WTC11 (cell line): ENCODE results near the gene KBTBD12. TPM values are rescaled to one million over a fixed set of nuclear protein-coding genes. Genes with fewer than 3 reads are reported as not detected.

Experiments used
- ATAC-seq: fragments of 200-7000 bp; cut with Tn5 transposase; 2 replicates; pipeline ENCODE4 v1.10.0; 2021; ENCODE audit warnings: mild to moderate bottlenecking, moderate library complexity
- CTCF ChIA-PET: fragments of 300-600 bp; sonication (Branson Sonifier 250); formaldehyde crosslinking; loops from one replicate; lab custom pipeline; 2021; ENCODE audit warnings: antibody characterized with exemption; lab: Charles Lee
- POLR2A ChIA-PET: fragments of 350-600 bp; sonication (Branson Sonifier 250); formaldehyde crosslinking; loops from one replicate; lab custom pipeline; 2021; ENCODE audit warnings: antibody characterized with exemption; lab: Charles Lee
- DNase-seq: peaks from one replicate; pipeline ENCODE4 v3.0.0; 2021; ENCODE audit warnings: low spot score
- H3K27ac Mint-ChIP-seq: 2 replicates; pipeline ENCODE4 v1.8.0; 2021; ENCODE audit warnings: mixed read lengths
- H3K27me3 Mint-ChIP-seq: 2 replicates; pipeline ENCODE4 v1.8.0; 2021; ENCODE audit warnings: low read depth, mild to moderate bottlenecking, moderate library complexity, mixed read lengths
- H3K36me3 Mint-ChIP-seq: 2 replicates; pipeline ENCODE4 v1.8.0; 2021; ENCODE audit warnings: mixed read lengths
- H3K4me1 Mint-ChIP-seq: 2 replicates; pipeline ENCODE4 v1.8.0; 2022; ENCODE audit warnings: mixed read lengths
- H3K4me3 Mint-ChIP-seq: 2 replicates; pipeline ENCODE4 v1.8.0; 2021; ENCODE audit warnings: mild to moderate bottlenecking, moderate library complexity, mixed read lengths
- H3K9me3 Mint-ChIP-seq: 2 replicates; pipeline ENCODE4 v1.8.0; 2021; ENCODE audit warnings: mixed read lengths
- ATF2 ChIP-seq: sonication (generic); formaldehyde crosslinking; IDR thresholded peaks from 2 replicates; pipeline ENCODE4 v1.8.1; 2022; ENCODE audit warnings: low read depth, missing genetic modification reagents, borderline replicate concordance
- ATF6 ChIP-seq: sonication (generic); formaldehyde crosslinking; IDR thresholded peaks from 2 replicates; pipeline ENCODE4 v1.8.1; 2023; ENCODE audit warnings: mild to moderate bottlenecking, missing genetic modification reagents
- CBFB ChIP-seq: sonication (generic); formaldehyde crosslinking; IDR thresholded peaks from 2 replicates; pipeline ENCODE4 v1.8.1; 2022; ENCODE audit warnings: mild to moderate bottlenecking, low read depth, missing genetic modification reagents
- HMGXB4 ChIP-seq: sonication (generic); formaldehyde crosslinking; IDR thresholded peaks from 2 replicates; pipeline ENCODE4 v1.8.1; 2023; ENCODE audit warnings: mild to moderate bottlenecking, moderate library complexity, missing genetic modification reagents
- IRF1 ChIP-seq: sonication (generic); formaldehyde crosslinking; IDR thresholded peaks from 2 replicates; pipeline ENCODE4 v1.8.0; 2023; ENCODE audit warnings: missing genetic modification reagents
- JAZF1 ChIP-seq: fragments of 250-450 bp; sonication (Bioruptor Pico); IDR thresholded peaks from 2 replicates; pipeline ENCODE4 v1.9.0; 2021; ENCODE audit warnings: moderate library complexity, mild to moderate bottlenecking, inconsistent platforms
- KAT7 ChIP-seq: sonication (generic); formaldehyde crosslinking; IDR thresholded peaks from 2 replicates; pipeline ENCODE4 v1.8.1; 2023; ENCODE audit warnings: missing genetic modification reagents, mild to moderate bottlenecking, borderline replicate concordance
- OVOL2 ChIP-seq: fragments of 250-450 bp; sonication (Bioruptor Pico); IDR thresholded peaks from 2 replicates; pipeline ENCODE4 v1.9.0; 2021; ENCODE audit warnings: mild to moderate bottlenecking, borderline replicate concordance
- PRRX2 ChIP-seq: fragments of 250-450 bp; sonication (Bioruptor Pico); IDR thresholded peaks from 2 replicates; pipeline ENCODE4 v1.8.0; 2021; ENCODE audit warnings: mild to moderate bottlenecking
- SOX15 ChIP-seq: fragments of 250-450 bp; sonication (Bioruptor Pico); IDR thresholded peaks from 2 replicates; pipeline ENCODE4 v1.9.0; 2021; ENCODE audit warnings: mild to moderate bottlenecking
- TEAD4 ChIP-seq: sonication (generic); formaldehyde crosslinking; IDR thresholded peaks from 2 replicates; pipeline ENCODE4 v1.8.0; 2022; ENCODE audit warnings: mild to moderate bottlenecking, missing genetic modification reagents
- USF1 ChIP-seq: sonication (generic); formaldehyde crosslinking; IDR thresholded peaks from 2 replicates; pipeline ENCODE4 v1.8.0; 2022; ENCODE audit warnings: mild to moderate bottlenecking, missing genetic modification reagents
- USF2 ChIP-seq: sonication (generic); formaldehyde crosslinking; IDR thresholded peaks from 2 replicates; pipeline ENCODE4 v1.8.1; 2023; ENCODE audit warnings: mild to moderate bottlenecking, missing genetic modification reagents, moderate library complexity
- ZMAT4 ChIP-seq: fragments of 250-450 bp; sonication (Bioruptor Pico); IDR thresholded peaks from 2 replicates; pipeline ENCODE4 v1.9.0; 2021; ENCODE audit warnings: mild to moderate bottlenecking
- ZNF138 ChIP-seq: sonication (generic); formaldehyde crosslinking; conservative IDR thresholded peaks from 2 replicates; pipeline ENCODE4 v1.8.1; 2022; ENCODE audit warnings: mild to moderate bottlenecking, moderate library complexity, missing genetic modification reagents
- ZNF232 ChIP-seq: sonication (generic); formaldehyde crosslinking; IDR thresholded peaks from 2 replicates; pipeline ENCODE4 v1.8.0; 2022; ENCODE audit warnings: mild to moderate bottlenecking, missing genetic modification reagents
- ZNF532 ChIP-seq: fragments of 250-450 bp; sonication (Bioruptor Pico); IDR thresholded peaks from 2 replicates; pipeline ENCODE4 v1.9.0; 2021; ENCODE audit warnings: mild to moderate bottlenecking, borderline replicate concordance
- total RNA-seq: library from RNA; stranded (reverse); gene quantifications from 3 replicates; pipeline ENCODE4 v1.2.3, GENCODE V29; 2021

The KBTBD12 gene
- total RNA-seq, 1 experiment from 2014 or later, result 0.22 TPM

GRCh38 chr3:127975153-127976029 lies 60.4 kb downstream of the KBTBD12 start (continued):
- TF ChIP-seq USF2 (CRISPR knock-in tag), result no peak
- TF ChIP-seq ZNF138, result no peak
- TF ChIP-seq OVOL2, result no peak
- TF ChIP-seq CBFB (CRISPR knock-in tag), result no peak
- no peak for TF ChIP-seq ZNF532 (CRISPR knock-in tag)
- TF ChIP-seq HMGXB4 (CRISPR knock-in tag), result no peak
- TF ChIP-seq ZNF232 (CRISPR knock-in tag), result no peak
- TF ChIP-seq, all 79 proteins: peak for 0

- POLR2A ChIA-PET, result no interaction called here
- H3K27me3 Mint-ChIP-seq, result peaks cover 16% of the 10 kb centered on the region
- TF ChIP-seq ATF6 (CRISPR knock-in tag) (no peak), USF1 (CRISPR knock-in tag) (no peak), KAT7 (CRISPR knock-in tag) (no peak), JAZF1 (CRISPR knock-in tag) (no peak), TEAD4 (CRISPR knock-in tag) (no peak), ATF2 (CRISPR knock-in tag) (no peak), ZNF532 (CRISPR knock-in tag) (no peak), ZMAT4 (CRISPR knock-in tag) (no peak), PRRX2 (no peak), IRF1 (CRISPR knock-in tag) (no peak), SOX15 (CRISPR knock-in tag) (no peak)
Observed at GRCh38 chr3:127978636-127979035, 63.6 kb downstream of the KBTBD12 start.

More at GRCh38 chr3:127978636-127979035, 63.6 kb downstream of the KBTBD12 start:
- DNase-seq (no peak), ATAC-seq (no peak)
- Mint-ChIP-seq H3K9me3 (peaks cover 5% of the 10 kb centered on the region), H3K36me3 (no peaks in the 10 kb centered on the region), H3K4me3 (no peak overlapping the region), H3K27ac (no peak overlapping the region), H3K4me1 (no peaks in the 10 kb centered on the region)
- CTCF ChIA-PET, result interaction anchor here (1.1 kb wide), 1 partner anchor 33 kb away, joined by 3 read pairs; no protein-coding TSS in a partner anchor
